ENCODE data around the gene CLN6. TPM values are rescaled to one million over a fixed set of nuclear protein-coding genes. Genes with fewer than 3 reads are reported as not detected.

The CLN6 gene
- polyA plus RNA-seq, 1 experiment, result 25.4 TPM

GRCh38 chr15:68199340-68199739 is 30.2 kb downstream of the CLN6 start:
- H3K4me3 ChIP-seq (ENCODE audit: low read depth, low read length), result no peak overlapping the region
- no peaks in the 10 kb centered on the region; the same call in 1 of the 2 replicates for H3K36me3 ChIP-seq (ENCODE audit: control insufficient read depth, insufficient read depth, low read length)
- DNase-seq (ENCODE audit: low read depth), result no peak
- ChIA-PET CTCF (interaction anchor here (1.1 to 1.4 kb wide), 2 partner anchors 11 to 12 kb away, joined by 3 to 4 read pairs; no protein-coding TSS in a partner anchor), POLR2A (no interaction called here)
- no peaks in the 10 kb centered on the region for H3K27me3 ChIP-seq (ENCODE audit: control insufficient read depth, insufficient read depth, low read length)
- TF ChIP-seq, protein P1, sequence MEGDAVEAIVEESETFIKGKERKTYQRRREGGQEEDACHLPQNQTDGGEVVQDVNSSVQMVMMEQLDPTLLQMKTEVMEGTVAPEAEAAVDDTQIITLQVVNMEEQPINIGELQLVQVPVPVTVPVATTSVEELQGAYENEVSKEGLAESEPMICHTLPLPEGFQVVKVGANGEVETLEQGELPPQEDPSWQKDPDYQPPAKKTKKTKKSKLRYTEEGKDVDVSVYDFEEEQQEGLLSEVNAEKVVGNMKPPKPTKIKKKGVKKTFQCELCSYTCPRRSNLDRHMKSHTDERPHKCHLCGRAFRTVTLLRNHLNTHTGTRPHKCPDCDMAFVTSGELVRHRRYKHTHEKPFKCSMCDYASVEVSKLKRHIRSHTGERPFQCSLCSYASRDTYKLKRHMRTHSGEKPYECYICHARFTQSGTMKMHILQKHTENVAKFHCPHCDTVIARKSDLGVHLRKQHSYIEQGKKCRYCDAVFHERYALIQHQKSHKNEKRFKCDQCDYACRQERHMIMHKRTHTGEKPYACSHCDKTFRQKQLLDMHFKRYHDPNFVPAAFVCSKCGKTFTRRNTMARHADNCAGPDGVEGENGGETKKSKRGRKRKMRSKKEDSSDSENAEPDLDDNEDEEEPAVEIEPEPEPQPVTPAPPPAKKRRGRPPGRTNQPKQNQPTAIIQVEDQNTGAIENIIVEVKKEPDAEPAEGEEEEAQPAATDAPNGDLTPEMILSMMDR (IDR thresholded peaks at IDR 0.05; ENCODE audit: insufficient read depth, low read depth, low read length), result no peak

- POLR2A ChIA-PET, result no interaction called here
- TF ChIP-seq, protein P1 (IDR thresholded peaks at IDR 0.05; ENCODE audit: insufficient read depth, low read depth, low read length), result no peak
- H3K36me3 ChIP-seq (ENCODE audit: control insufficient read depth, insufficient read depth, low read length), result no peaks in the 10 kb centered on the region; the same call in none of the 2 replicates
- CTCF ChIA-PET, result interaction anchor here (1.1 to 1.4 kb wide), 2 partner anchors 12 to 14 kb away, joined by 3 to 4 read pairs; no protein-coding TSS in a partner anchor
- no peak overlapping the region for H3K4me3 ChIP-seq (ENCODE audit: low read depth, low read length)
- no peak for DNase-seq (ENCODE audit: low read depth)
- H3K27me3 ChIP-seq (ENCODE audit: control insufficient read depth, insufficient read depth, low read length), result no peaks in the 10 kb centered on the region
Measured at GRCh38 chr15:68197661-68198437, 31.7 kb downstream of the CLN6 start.

DNA sequence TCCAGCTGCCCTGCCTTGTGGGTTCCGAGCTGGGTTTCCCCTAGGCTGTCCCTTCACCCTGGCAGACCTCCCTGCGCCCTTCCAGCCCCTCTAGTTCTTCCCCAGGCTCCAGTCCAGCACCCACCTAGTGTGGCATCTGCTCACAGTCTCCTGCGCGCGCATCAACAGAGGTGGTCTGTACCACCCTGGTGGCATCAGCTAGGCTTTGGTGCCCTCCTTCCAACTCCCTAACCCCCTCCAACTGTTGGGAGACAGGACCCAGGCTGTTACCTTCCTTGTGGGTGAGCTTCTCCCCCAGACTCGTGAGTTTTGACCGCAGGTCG is 32.4 kb downstream of the CLN6 start:
- no peaks in the 10 kb centered on the region; the same call in none of the 2 replicates for H3K36me3 ChIP-seq (ENCODE audit: control insufficient read depth, insufficient read depth, low read length)
- DNase-seq (ENCODE audit: low read depth), result no peak
- H3K4me3 ChIP-seq (ENCODE audit: low read depth, low read length), result no peak overlapping the region
- TF ChIP-seq, protein P1 (IDR thresholded peaks at IDR 0.05; ENCODE audit: insufficient read depth, low read depth, low read length), result no peak
- ChIA-PET POLR2A (no interaction called here), CTCF (no interaction called here)
- no peaks in the 10 kb centered on the region for H3K27me3 ChIP-seq (ENCODE audit: control insufficient read depth, insufficient read depth, low read length)

DNA sequence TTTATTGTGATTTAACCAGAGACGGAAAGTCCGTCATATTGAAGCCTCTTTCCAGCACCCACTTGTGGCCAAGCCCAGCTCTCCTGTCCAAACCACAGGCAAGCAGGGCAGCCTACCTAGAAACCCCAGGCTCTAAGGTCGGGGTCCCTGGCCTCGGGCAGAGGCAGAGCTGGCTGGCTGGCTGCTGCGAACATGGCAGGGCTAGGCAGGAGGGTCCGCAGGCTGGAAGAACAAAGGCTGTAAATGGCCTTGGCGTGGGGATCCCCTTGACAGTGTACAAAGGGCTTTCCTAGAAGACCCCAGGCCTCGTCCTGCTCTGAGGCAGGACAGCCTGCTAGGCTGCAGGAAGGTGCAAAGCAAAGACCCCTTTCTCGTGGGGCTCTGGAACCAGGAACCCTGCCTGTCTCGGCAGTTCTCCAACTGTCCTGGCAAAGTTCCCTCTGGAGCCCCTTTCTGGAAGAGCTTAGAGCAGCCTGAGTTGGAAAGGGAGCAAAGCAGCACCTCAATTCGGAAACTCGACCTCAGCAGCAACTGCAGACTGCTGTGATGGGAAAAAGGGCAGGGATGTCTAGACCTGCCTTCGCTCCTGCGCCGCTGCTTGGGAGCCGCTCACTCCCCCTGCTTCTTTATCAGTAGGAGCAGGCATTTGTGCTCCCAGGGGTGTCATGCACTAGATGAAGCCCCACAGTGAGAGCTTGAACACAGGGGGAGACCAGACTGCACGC is 32.9 kb downstream of the CLN6 start:
- ChIA-PET CTCF (interaction anchor here (1.1 kb wide), 1 partner anchor 334 kb away, joined by 5 read pairs; no protein-coding TSS in a partner anchor), POLR2A (no interaction called here)
- H3K27me3 ChIP-seq (ENCODE audit: control insufficient read depth, insufficient read depth, low read length), result no peaks in the 10 kb centered on the region
- no peak overlapping the region for H3K4me3 ChIP-seq (ENCODE audit: low read depth, low read length)
- TF ChIP-seq, protein P1 (IDR thresholded peaks at IDR 0.05; ENCODE audit: insufficient read depth, low read depth, low read length), result no peak
- peaks cover 1% of the 10 kb centered on the region for H3K36me3 ChIP-seq (ENCODE audit: control insufficient read depth, insufficient read depth, low read length)
- DNase-seq (ENCODE audit: low read depth), result no peak

Measured in BJ (cell line).